Neural crest cell (in vitro differentiated cells): ENCODE results near the gene SMARCE1. TPM values are rescaled to one million over a fixed set of nuclear protein-coding genes. Genes with fewer than 3 reads are reported as not detected.

Experiments used
- DNase-seq: peaks from one replicate; pipeline ENCODE4 v3.0.0; 2021; ENCODE audit warnings: low read depth, mixed read lengths, low spot score
- H3K27ac Mint-ChIP-seq: one replicate; pipeline ENCODE4 v1.8.0; 2021; ENCODE audit warnings: mild to moderate bottlenecking, mixed read lengths; ENCODE audit not compliant: unreplicated experiment
- H3K27me3 Mint-ChIP-seq: 2 replicates; pipeline ENCODE4 v1.8.0; 2021; ENCODE audit warnings: low read depth, mild to moderate bottlenecking, mixed read lengths
- H3K36me3 Mint-ChIP-seq: 2 replicates; pipeline ENCODE4 v1.8.0; 2021; ENCODE audit warnings: low read depth, mild to moderate bottlenecking, mixed read lengths
- H3K4me1 Mint-ChIP-seq: 2 replicates; pipeline ENCODE4 v1.8.0; 2021; ENCODE audit warnings: mixed read lengths
- H3K4me3 Mint-ChIP-seq: one replicate; pipeline ENCODE4 v1.8.0; 2021; ENCODE audit warnings: mild to moderate bottlenecking, mixed read lengths
- H3K9me3 Mint-ChIP-seq: 2 replicates; pipeline ENCODE4 v1.8.0; 2021; ENCODE audit warnings: mixed read lengths
- long read RNA-seq: library from polyadenylated mRNA; unstranded; transcript quantifications from one replicate; pipeline ENCODE4 v2.0.0, GENCODE V29; 2020
- total RNA-seq: library from RNA; stranded (reverse); gene quantifications from 2 replicates; pipeline ENCODE4 v1.2.1, GENCODE V29; 2021
- TF ChIP-seq, protein P1 (sequence below): fragments of 200-600 bp; sonication (generic); conservative IDR thresholded peaks from 2 replicates; pipeline ENCODE4 v1.5.0; 2021; ENCODE audit warnings: antibody characterized with exemption, mild to moderate bottlenecking

Gene SMARCE1
- 205 and 240 TPM in 2 replicates for total RNA-seq
- long read RNA-seq, full-length matches to known transcripts = 375 of 450 reads
- long read RNA-seq, partial matches to known transcripts = 55 of 450 reads
- long read RNA-seq, other reads (novel, unspliced or antisense) = 20 of 450 reads

DNA sequence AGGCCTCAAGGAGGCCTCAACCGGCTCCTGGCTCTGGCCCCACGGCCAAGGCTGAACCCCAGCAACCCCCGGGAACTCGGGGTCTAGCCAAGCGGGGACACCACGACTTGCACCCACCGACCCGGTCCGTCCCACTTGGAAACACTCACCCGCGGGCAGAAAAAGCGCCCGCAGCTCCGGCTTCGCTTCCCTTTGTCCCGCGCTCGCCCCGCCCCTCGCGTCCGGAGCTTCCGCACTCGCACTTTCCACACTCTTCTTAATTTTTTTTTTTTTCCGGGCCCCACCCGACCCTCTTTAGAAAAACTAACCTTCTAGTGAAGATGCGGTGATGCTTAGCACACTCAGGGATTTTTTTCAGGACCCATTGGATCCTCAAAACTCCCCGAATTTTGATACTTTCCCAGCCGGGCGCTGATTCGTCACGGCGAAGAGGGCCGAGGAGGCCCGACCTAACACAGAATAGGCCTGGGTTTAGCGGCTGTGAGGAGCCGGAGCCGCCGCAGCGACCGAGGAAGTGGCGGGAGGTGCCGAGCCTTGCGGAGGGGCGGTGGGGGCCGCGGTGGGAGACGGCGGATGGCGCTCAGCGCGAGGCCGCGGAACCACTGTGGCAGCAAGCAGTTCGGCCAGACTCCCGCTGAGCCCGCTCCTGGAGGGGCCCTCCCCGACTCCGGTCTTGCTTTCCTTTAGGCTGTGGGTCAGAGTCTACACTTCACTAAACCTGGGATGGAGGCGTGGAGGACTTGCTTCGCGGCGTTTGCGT lies at the start of gene SMARCE1:
Gene SMARCE1, minus strand, starts transcription at position 195 of the 760 bp plus-strand sequence. CDS start 2,016 bp downstream, outside the sequence.
- peaks cover 44% of the 10 kb centered on the region for H3K4me1 Mint-ChIP-seq
- H3K9me3 Mint-ChIP-seq = no peaks in the 10 kb centered on the region
- peaks cover 5% of the 10 kb centered on the region for H3K36me3 Mint-ChIP-seq

DNA sequence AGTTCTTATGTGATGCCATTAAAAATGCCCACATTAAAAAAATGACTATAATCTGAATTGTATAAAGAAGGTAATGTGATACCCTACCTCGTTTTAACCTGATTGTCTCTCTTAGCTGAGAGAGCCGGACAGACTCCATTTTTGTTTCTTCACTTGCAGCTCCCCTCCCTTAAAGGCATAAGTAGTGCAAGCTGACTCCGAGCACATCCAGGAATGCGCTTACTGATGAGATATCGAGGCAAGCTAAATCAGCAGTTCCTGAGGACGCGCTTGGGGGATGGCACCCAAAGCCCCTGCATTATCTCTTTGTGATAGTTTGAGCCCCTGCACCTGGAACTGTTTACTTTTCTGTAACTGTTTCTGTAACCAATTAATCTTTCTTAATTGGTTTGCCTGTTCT lies 49.7 kb upstream of the SMARCE1 start:
- Mint-ChIP-seq H3K4me1 (no peaks in the 10 kb centered on the region), H3K27ac (no peak overlapping the region), H3K27me3 (peaks cover 14% of the 10 kb centered on the region), H3K4me3 (no peak overlapping the region), H3K9me3 (no peaks in the 10 kb centered on the region), H3K36me3 (no peaks in the 10 kb centered on the region)
- DNase-seq = no peak
- TF ChIP-seq, protein P1, sequence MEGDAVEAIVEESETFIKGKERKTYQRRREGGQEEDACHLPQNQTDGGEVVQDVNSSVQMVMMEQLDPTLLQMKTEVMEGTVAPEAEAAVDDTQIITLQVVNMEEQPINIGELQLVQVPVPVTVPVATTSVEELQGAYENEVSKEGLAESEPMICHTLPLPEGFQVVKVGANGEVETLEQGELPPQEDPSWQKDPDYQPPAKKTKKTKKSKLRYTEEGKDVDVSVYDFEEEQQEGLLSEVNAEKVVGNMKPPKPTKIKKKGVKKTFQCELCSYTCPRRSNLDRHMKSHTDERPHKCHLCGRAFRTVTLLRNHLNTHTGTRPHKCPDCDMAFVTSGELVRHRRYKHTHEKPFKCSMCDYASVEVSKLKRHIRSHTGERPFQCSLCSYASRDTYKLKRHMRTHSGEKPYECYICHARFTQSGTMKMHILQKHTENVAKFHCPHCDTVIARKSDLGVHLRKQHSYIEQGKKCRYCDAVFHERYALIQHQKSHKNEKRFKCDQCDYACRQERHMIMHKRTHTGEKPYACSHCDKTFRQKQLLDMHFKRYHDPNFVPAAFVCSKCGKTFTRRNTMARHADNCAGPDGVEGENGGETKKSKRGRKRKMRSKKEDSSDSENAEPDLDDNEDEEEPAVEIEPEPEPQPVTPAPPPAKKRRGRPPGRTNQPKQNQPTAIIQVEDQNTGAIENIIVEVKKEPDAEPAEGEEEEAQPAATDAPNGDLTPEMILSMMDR = no peak

More for the DNA sequence above, at the start of gene SMARCE1:
- H3K4me3 Mint-ChIP-seq = peak within 1 kb of the TSS; percentile 91
- H3K27me3 Mint-ChIP-seq = no peaks in the 10 kb centered on the region
- TF ChIP-seq, protein P1 = no peak
- H3K27ac Mint-ChIP-seq = peak within 1 kb of the TSS; percentile 99
- DNase-seq = peak; percentile 69

DNA sequence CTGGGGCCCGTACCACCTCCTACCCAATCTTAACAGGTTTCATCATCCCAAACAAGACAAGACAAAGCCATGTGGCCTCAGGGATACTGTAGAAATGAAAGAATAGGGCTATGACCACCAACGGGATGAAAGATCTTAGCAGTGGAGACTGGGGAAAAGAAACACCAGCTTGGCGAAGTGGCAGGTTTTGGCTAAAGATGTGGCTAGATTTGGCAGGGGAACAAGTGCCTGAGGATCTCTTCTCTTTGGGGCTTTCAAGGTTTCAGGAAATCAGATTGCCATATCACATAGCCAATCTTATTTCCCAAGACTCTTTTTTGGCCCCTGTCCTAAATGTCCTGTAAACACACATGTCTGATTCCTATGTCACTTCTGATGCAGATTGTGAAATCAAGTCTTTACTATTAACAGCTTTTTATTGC lies 49.0 kb upstream of the SMARCE1 start:
- TF ChIP-seq, protein P1 = no peak
- Mint-ChIP-seq H3K27ac (no peak overlapping the region), H3K4me1 (no peaks in the 10 kb centered on the region), H3K27me3 (peaks cover 16% of the 10 kb centered on the region), H3K36me3 (no peaks in the 10 kb centered on the region), H3K9me3 (no peaks in the 10 kb centered on the region), H3K4me3 (no peak overlapping the region)
- no peak for DNase-seq

DNA sequence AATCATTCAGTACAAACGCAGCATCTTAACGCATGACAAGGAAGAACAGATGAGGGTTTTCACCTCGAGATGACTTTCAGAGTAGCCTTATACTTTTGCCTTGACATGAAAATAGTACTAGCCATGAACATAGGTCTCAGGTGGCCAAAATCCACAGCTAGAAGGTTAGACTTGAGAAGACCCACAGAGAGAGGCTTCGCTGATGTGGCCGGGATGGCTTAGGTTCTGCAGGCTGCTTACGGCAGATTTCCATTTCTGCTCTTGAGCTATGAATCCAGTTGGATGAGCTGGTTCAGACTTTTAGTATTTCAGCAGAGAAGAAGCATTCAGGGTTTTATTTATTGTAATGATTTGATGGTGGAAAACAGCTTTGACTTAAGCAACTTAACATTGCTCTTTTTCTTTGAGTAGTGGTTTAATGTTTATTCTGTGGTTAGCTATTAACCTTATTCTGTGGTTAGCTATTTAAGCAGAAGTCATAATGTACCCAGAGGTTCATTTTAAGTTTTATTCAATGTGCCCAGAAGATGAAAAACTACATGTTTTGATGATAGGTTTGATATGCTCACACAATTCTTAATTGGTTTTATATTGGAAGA lies 48.4 kb upstream of the SMARCE1 start:
- DNase-seq = no peak
- no peaks in the 10 kb centered on the region for H3K9me3 Mint-ChIP-seq
- H3K4me1 Mint-ChIP-seq = no peaks in the 10 kb centered on the region
- no peaks in the 10 kb centered on the region for H3K36me3 Mint-ChIP-seq
- peaks cover 16% of the 10 kb centered on the region for H3K27me3 Mint-ChIP-seq
- H3K27ac Mint-ChIP-seq = no peak overlapping the region
- TF ChIP-seq, protein P1 = no peak
- no peak overlapping the region for H3K4me3 Mint-ChIP-seq

DNA sequence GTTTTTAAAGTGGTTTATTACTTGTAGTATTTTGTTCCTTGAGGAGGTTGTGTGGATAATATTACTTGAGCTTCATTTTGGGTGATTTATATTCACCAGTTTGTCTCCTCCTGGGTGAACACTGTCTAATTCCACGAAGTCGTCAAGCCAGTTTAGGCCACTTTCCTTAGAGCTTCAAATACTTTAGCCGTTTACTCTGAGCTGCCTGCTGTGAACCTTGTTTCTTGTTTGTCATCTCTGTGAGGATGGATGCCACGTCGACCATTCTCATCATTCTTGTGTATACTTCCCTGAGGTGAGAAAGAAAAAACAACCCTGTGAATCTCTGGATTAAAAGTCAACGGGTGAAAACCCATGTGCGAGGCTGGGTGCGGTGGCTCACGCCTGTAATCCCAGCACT lies 47.0 kb upstream of the SMARCE1 start:
- TF ChIP-seq, protein P1 = no peak
- H3K4me3 Mint-ChIP-seq = no peak overlapping the region
- H3K27me3 Mint-ChIP-seq = peaks cover 16% of the 10 kb centered on the region
- no peak for DNase-seq
- no peaks in the 10 kb centered on the region for H3K9me3 Mint-ChIP-seq
- no peaks in the 10 kb centered on the region for H3K36me3 Mint-ChIP-seq
- no peaks in the 10 kb centered on the region for H3K4me1 Mint-ChIP-seq
- H3K27ac Mint-ChIP-seq = no peak overlapping the region
